HepG2 (cell line): ENCODE measurements around the gene UBL3. TPM values are rescaled to one million over a fixed set of nuclear protein-coding genes. Genes with fewer than 3 reads are reported as not detected.

Source experiments
- ATAC-seq: fragments of 200-7000 bp; cut with Tn5 transposase; 3 replicates; pipeline ENCODE4 v1.9.1; 2020; ENCODE audit warnings: mild to moderate bottlenecking, moderate library complexity
- BruUV-seq: library from RNA; stranded (reverse); fragments of 400-500 nt; replicated peaks from 2 replicates; lab custom pipeline; 2021; lab: Mats Ljungman, UMichigan
- CTCF ChIA-PET: fragments of 300-600 bp; formaldehyde crosslinking; extraction: SDS; loops from one replicate; lab custom pipeline; 2021; ENCODE audit warnings: low total read pairs, inconsistent platforms, low intra/inter-chr PET ratio; lab: Yijun Ruan, JAX
- POLR2A ChIA-PET: fragments of 350-600 bp; sonication (Branson Sonifier 250); formaldehyde crosslinking; loops from one replicate; lab custom pipeline; 2020; ENCODE audit warnings: antibody characterized with exemption, inconsistent platforms; lab: Yijun Ruan, JAX
- DNase-seq: peaks from one replicate; pipeline ENCODE4 v3.0.0-alpha.2; 2015; ENCODE audit warnings: low spot score
- FAIRE-seq: peaks from 3 replicates; lab custom pipeline; 2011; peaks lifted over from hg19 to GRCh38; lab: Jason Lieb, UNC
- H2AFZ ChIP-seq: one replicate; pipeline ENCODE4 v1.6.1; 2011; ENCODE audit warnings: low read length, inconsistent platforms
- H3K27ac ChIP-seq: fragments of 300-600 bp; 3 replicates; pipeline ENCODE4 v1.8.0; 2011; ENCODE audit warnings: mixed run types, mild to moderate bottlenecking, mixed read lengths, low read length, inconsistent platforms; ENCODE audit not compliant: insufficient read depth; ENCODE audit errors: extremely low read length
- H3K27me3 ChIP-seq, 2 experiments: fragments of 200-600 bp in 1 of 2; 2 replicates in 1 of 2; 3 replicates in 1 of 2; pipeline versions ENCODE4 v1.6.0 to v1.8.0; 2011; ENCODE audit warnings: low read length in 2 of 2, mild to moderate bottlenecking in 2 of 2, moderate library complexity in 2 of 2, inconsistent platforms in 1 of 2; ENCODE audit not compliant: insufficient read depth in 2 of 2, control insufficient read depth in 1 of 2
- H3K36me3 ChIP-seq, 2 experiments: fragments of 200-600 bp in 1 of 2; replicated peaks in 1 of 2; 2 replicates in 1 of 2; 3 replicates in 1 of 2; pipeline versions ENCODE4 v1.5.1 to v1.8.0; 2011; ENCODE audit warnings: low read length in 2 of 2, inconsistent platforms in 1 of 2; ENCODE audit not compliant: insufficient read depth in 2 of 2, control insufficient read depth in 1 of 2
- H3K4me1 ChIP-seq: 2 replicates; pipeline ENCODE4 v1.5.1; 2012; ENCODE audit warnings: low read length, inconsistent platforms; ENCODE audit not compliant: insufficient read depth
- H3K4me2 ChIP-seq: 2 replicates; pipeline ENCODE4 v1.6.0; 2011; ENCODE audit warnings: low read depth, low read length, inconsistent platforms
- H3K4me3 ChIP-seq, 3 experiments: fragments of 200-600 bp in 1 of 3; sonication (generic), shearing (Covaris generic) in 1 of 3; replicated peaks in 1 of 3; 2 replicates each; pipeline ENCODE4 v1.5.1; 2011 to 2016; ENCODE audit warnings: low read length in 3 of 3, inconsistent platforms in 2 of 3, low read depth in 2 of 3, mild to moderate bottlenecking in 2 of 3, control low read depth in 1 of 3, mixed read lengths in 1 of 3; ENCODE audit not compliant: insufficient read depth in 1 of 3
- H3K79me2 ChIP-seq: one replicate; pipeline ENCODE4 v1.6.1; 2011; ENCODE audit warnings: low read length, inconsistent platforms; ENCODE audit not compliant: insufficient read depth
- H3K9ac ChIP-seq: 2 replicates; pipeline ENCODE4 v1.6.0; 2011; ENCODE audit warnings: mild to moderate bottlenecking, low read depth, low read length, inconsistent platforms; ENCODE audit not compliant: insufficient read depth
- H3K9me3 ChIP-seq: 2 replicates; pipeline ENCODE4 v1.5.1; 2012; ENCODE audit warnings: mild to moderate bottlenecking, low read length
- H4K20me1 ChIP-seq: 2 replicates; pipeline ENCODE4 v1.6.0; 2011; ENCODE audit warnings: inconsistent platforms, mild to moderate bottlenecking, low read length, moderate library complexity; ENCODE audit not compliant: insufficient read depth
- AHDC1 ChIP-seq: sonication (generic); formaldehyde crosslinking; IDR thresholded peaks from 2 replicates; pipeline ENCODE4 v1.5.1; 2020; ENCODE audit warnings: mild to moderate bottlenecking, missing genetic modification reagents, borderline replicate concordance
- BATF2 ChIP-seq: sonication (generic); formaldehyde crosslinking; IDR thresholded peaks from 2 replicates; pipeline ENCODE4 v1.8.0; 2022; ENCODE audit warnings: mild to moderate bottlenecking, missing genetic modification reagents, moderate library complexity
- BCL6 ChIP-seq: IDR thresholded peaks from 2 replicates; pipeline ENCODE4 v1.6.1; 2016; ENCODE audit warnings: missing genetic modification reagents, missing compliant biosample characterization
- CENPBD1 ChIP-seq: sonication (generic); formaldehyde crosslinking; IDR thresholded peaks from 2 replicates; pipeline ENCODE4 v1.8.0; 2022; ENCODE audit warnings: missing genetic modification reagents, low read depth, mild to moderate bottlenecking, borderline replicate concordance
- GPN1 ChIP-seq: sonication (generic); formaldehyde crosslinking; IDR thresholded peaks from 2 replicates; pipeline ENCODE4 v1.5.1; 2020; ENCODE audit warnings: missing genetic modification reagents, borderline replicate concordance
- IKZF5 ChIP-seq: IDR thresholded peaks from 2 replicates; pipeline ENCODE4 v1.6.1; 2018; ENCODE audit warnings: missing genetic modification reagents, mild to moderate bottlenecking, missing compliant biosample characterization
- KDM6A ChIP-seq: IDR thresholded peaks from 2 replicates; pipeline ENCODE4 v1.6.1; 2016; ENCODE audit warnings: low read depth
- MAF1 ChIP-seq: sonication (generic); formaldehyde crosslinking; IDR thresholded peaks from 2 replicates; pipeline ENCODE4 v1.5.0; 2020; ENCODE audit warnings: missing genetic modification reagents, borderline replicate concordance
- NFKB2 ChIP-seq: sonication (generic); formaldehyde crosslinking; IDR thresholded peaks from 2 replicates; pipeline ENCODE4 v1.4.0; 2020; ENCODE audit warnings: missing genetic modification reagents, borderline replicate concordance
- NFKBIZ ChIP-seq: IDR thresholded peaks from 2 replicates; pipeline ENCODE4 v1.6.1; 2018; ENCODE audit warnings: missing genetic modification reagents, missing compliant biosample characterization
- POGZ ChIP-seq: sonication (generic); formaldehyde crosslinking; IDR thresholded peaks from 2 replicates; pipeline ENCODE4 v1.4.0; 2020; ENCODE audit warnings: mild to moderate bottlenecking, missing genetic modification reagents
- ZBTB25 ChIP-seq: IDR thresholded peaks from 2 replicates; pipeline ENCODE4 v1.6.1; 2018; ENCODE audit warnings: missing genetic modification reagents
- ZFP36L1 ChIP-seq: sonication (generic); formaldehyde crosslinking; IDR thresholded peaks from 2 replicates; pipeline ENCODE4 v1.8.0; 2022; ENCODE audit warnings: mild to moderate bottlenecking, missing genetic modification reagents, moderate library complexity
- ZKSCAN5 ChIP-seq: sonication (generic); formaldehyde crosslinking; IDR thresholded peaks from 2 replicates; pipeline ENCODE4 v1.5.1; 2020; ENCODE audit warnings: mild to moderate bottlenecking, missing genetic modification reagents
- ZNF232 ChIP-seq: sonication (generic); formaldehyde crosslinking; IDR thresholded peaks from 2 replicates; pipeline ENCODE4 v1.4.0; 2020; ENCODE audit warnings: missing genetic modification reagents, borderline replicate concordance
- ZNF709 ChIP-seq: sonication (generic); formaldehyde crosslinking; IDR thresholded peaks from 2 replicates; pipeline ENCODE4 v1.5.0; 2020; ENCODE audit warnings: mild to moderate bottlenecking, missing genetic modification reagents
- WGBS: methylation state at CpG from one replicate; pipeline ENCODE4 v1.1.6; 2017; ENCODE audit warnings: low lambda C conversion rate; 5-methylcytosine and 5-hydroxymethylcytosine counted together
- in situ Hi-C: cut with HindIII; loops from 2 replicates; pipeline ENCODE4 v1.10.0; 2017; ENCODE audit warnings: low pct_unique_long_range_greater_than_20kb; ENCODE audit not compliant: extremely low pct_ligation_motif_present
- intact Hi-C: fragments of 100-400 bp; cut with micrococcal nuclease; formaldehyde crosslinking; loops from one replicate; pipeline ENCODE4 v1.10.0; 2022; ENCODE audit not compliant: unreplicated experiment
- polyA plus RNA-seq, 8 experiments: library from polyadenylated mRNA; depleted of rRNA in 3 of 8; stranded (reverse) in 7 of 8; unstranded in 1 of 8; fragments of >200 nt; fragmentation: Illumina TruSeq in 4 of 8; extraction: Trizol in 4 of 8; gene quantifications; 2 replicates each; pipeline versions ENCODE4 v1.2.1 to v1.2.3, GENCODE V29; 2011 to 2016; ENCODE audit warnings: low read depth in 4 of 8, missing spikeins in 1 of 8, mixed read lengths in 1 of 8; ENCODE audit not compliant: insufficient read depth in 1 of 8
- total RNA-seq, 5 experiments: library from RNA; depleted of rRNA; stranded (reverse); fragments of >200 nt; fragmentation: Illumina TruSeq; extraction: Trizol; gene quantifications; 2 replicates each; pipeline ENCODE4 v1.2.3, GENCODE V29; 2016; ENCODE audit warnings: low read depth in 1 of 5

UBL3 gene
- total and polyA plus RNA-seq, 2 of the 13 experiments (the other 11 are each of a cell fraction or from before 2014, with no cell fraction given): 7.4 to 9.6 TPM

- peaks cover 6% of the 10 kb centered on the region; the same call in 1 of the 2 replicates for H4K20me1 ChIP-seq
- CTCF ChIA-PET: no interaction called here
- no peaks in the 10 kb centered on the region for H3K27me3 ChIP-seq
- no peaks in the 10 kb centered on the region for H3K4me1 ChIP-seq
- intact Hi-C loops (no loop called here), in situ Hi-C loops (no loop called here)
- 89% methylated on average over 1 of the region's 1 CpG for WGBS
- POLR2A ChIA-PET: no interaction called here
- H3K4me3 ChIP-seq: no peak overlapping the region
- H3K9me3 ChIP-seq: no peaks in the 10 kb centered on the region
- peaks cover 3% of the 10 kb centered on the region for H3K79me2 ChIP-seq
- H3K27ac ChIP-seq: no peak overlapping the region
- ATAC-seq (no peak), DNase-seq (no peak), FAIRE-seq (no peak)
- no TSS peak for BruUV-seq
- H2AFZ ChIP-seq: no peak overlapping the region
- H3K36me3 ChIP-seq: no peaks in the 10 kb centered on the region
- H3K9ac ChIP-seq: no peak overlapping the region
- no peak overlapping the region for H3K4me2 ChIP-seq
- TF ChIP-seq BATF2 (CRISPR knock-in tag) (no peak), ZNF232 (CRISPR knock-in tag) (no peak), BCL6 (CRISPR knock-in tag) (no peak), GPN1 (CRISPR knock-in tag) (no peak), CENPBD1 (no peak), ZBTB25 (CRISPR knock-in tag) (no peak), MAF1 (CRISPR knock-in tag) (no peak), NFKBIZ (CRISPR knock-in tag) (no peak), KDM6A (CRISPR knock-in tag) (no peak), NFKB2 (CRISPR knock-in tag) (no peak), ZKSCAN5 (CRISPR knock-in tag) (no peak), ZFP36L1 (no peak), ZNF709 (no peak), IKZF5 (CRISPR knock-in tag) (no peak), POGZ (no peak), AHDC1 (no peak)
- TF ChIP-seq, all 625 proteins: peak for 0
Measured at GRCh38 chr13:29791508-29791907, 58.9 kb downstream of the UBL3 start.
